B cell (primary cell): ENCODE measurements around the gene NEUROD2. TPM values are rescaled to one million over a fixed set of nuclear protein-coding genes. Genes with fewer than 3 reads are reported as not detected.

Source experiments
- ATAC-seq: fragments of 200-7000 bp; cut with Tn5 transposase; one replicate; pipeline ENCODE4 v1.10.0; 2021; ENCODE audit warnings: low read depth, mild to moderate bottlenecking, moderate number of reproducible peaks, moderate library complexity
- CTCF ChIA-PET: fragments of 350-600 bp; sonication (Branson Sonifier 250); formaldehyde crosslinking; loops from one replicate; lab custom pipeline; 2021; ENCODE audit warnings: antibody characterized with exemption, inconsistent platforms; lab: Charles Lee
- POLR2A ChIA-PET: fragments of 350-600 bp; sonication (Branson Sonifier 250); formaldehyde crosslinking; loops from one replicate; lab custom pipeline; 2021; ENCODE audit warnings: antibody characterized with exemption; lab: Charles Lee
- DNase-seq: peaks from one replicate; pipeline ENCODE4 v3.0.0; 2013
- H2AFZ ChIP-seq: 2 replicates; pipeline ENCODE4 v1.6.1; 2012; ENCODE audit warnings: mild to moderate bottlenecking, low read depth, low read length; ENCODE audit not compliant: insufficient read depth, poor library complexity, severe bottlenecking
- H3K27ac ChIP-seq, 2 donors: 1 replicate in 1 of 2; 2 replicates in 1 of 2; pipeline ENCODE4 v1.5.1; 2012 to 2013; ENCODE audit warnings: low read length in 2 of 2, mild to moderate bottlenecking in 2 of 2, moderate library complexity in 1 of 2
- H3K27me3 ChIP-seq, 4 experiments: fragments of 200-600 bp in 1 of 4; sonication (generic) in 1 of 4; replicated peaks in 1 of 4; 1 replicate in 2 of 4; 2 replicates in 2 of 4; pipeline versions ENCODE4 v1.6.1 to v1.7.0; 2013 to 2016; ENCODE audit warnings: low read length in 3 of 4, mild to moderate bottlenecking in 2 of 4, mixed read lengths in 1 of 4, moderate library complexity in 1 of 4; ENCODE audit not compliant: insufficient read depth in 4 of 4, control insufficient read depth in 3 of 4; ENCODE audit errors: control extremely low read depth in 1 of 4
- H3K36me3 ChIP-seq, 2 experiments: replicated peaks in 1 of 2; 1 replicate in 1 of 2; 2 replicates in 1 of 2; pipeline versions ENCODE4 v1.6.1 to v1.7.1; 2013; ENCODE audit warnings: low read length in 1 of 2; ENCODE audit not compliant: insufficient read depth in 2 of 2, control insufficient read depth in 1 of 2; ENCODE audit errors: control extremely low read depth in 1 of 2, extremely low read depth in 1 of 2
- H3K4me1 ChIP-seq, 2 donors: fragments of 200-600 bp in 1 of 2; sonication (generic) in 1 of 2; 1 replicate in 1 of 2; 2 replicates in 1 of 2; pipeline versions ENCODE4 v1.5.1 to v1.6.1; 2013 to 2017; ENCODE audit warnings: low read length in 2 of 2; ENCODE audit not compliant: control insufficient read depth in 2 of 2, insufficient read depth in 2 of 2
- H3K4me2 ChIP-seq: replicated peaks from 2 replicates; pipeline ENCODE3; 2012; ENCODE audit warnings: mild to moderate bottlenecking, low read depth, low read length; ENCODE audit not compliant: poor library complexity, severe bottlenecking
- H3K4me3 ChIP-seq, 5 experiments: fragments of 200-600 bp in 1 of 5; sonication (generic) in 1 of 5; 1 replicate in 3 of 5; 2 replicates in 2 of 5; pipeline versions ENCODE4 v1.5.1 to v1.7.0; 2011 to 2016; ENCODE audit warnings: low read length in 4 of 5, mild to moderate bottlenecking in 4 of 5, low read depth in 2 of 5, control low read depth in 1 of 5, moderate library complexity in 1 of 5; ENCODE audit not compliant: insufficient read depth in 1 of 5; ENCODE audit errors: control extremely low read depth in 1 of 5, extremely low read depth in 1 of 5
- H3K79me2 ChIP-seq: fragments of 200-600 bp; sonication (generic); one replicate; pipeline ENCODE4 v1.6.0; 2016; ENCODE audit warnings: low read length; ENCODE audit not compliant: control insufficient read depth, insufficient read depth
- H3K9ac ChIP-seq: fragments of 200-600 bp; sonication (generic); 2 replicates; pipeline ENCODE4 v1.6.1; 2017; ENCODE audit warnings: mild to moderate bottlenecking, low read length, moderate library complexity
- H3K9me3 ChIP-seq, 3 donors: one replicate each; pipeline versions ENCODE4 v1.6.1 to v1.7.1; 2013; ENCODE audit warnings: low read length in 2 of 3; ENCODE audit not compliant: control insufficient read depth in 2 of 3, insufficient read depth in 1 of 3; ENCODE audit errors: control extremely low read depth in 1 of 3
- H4K20me1 ChIP-seq: 2 replicates; pipeline ENCODE4 v1.6.0; 2012; ENCODE audit warnings: mild to moderate bottlenecking, low read length; ENCODE audit not compliant: insufficient read depth, control insufficient read depth, poor library complexity, severe bottlenecking
- H3K27ac Mint-ChIP-seq: one replicate; pipeline ENCODE4 v1.8.0; 2021; ENCODE audit warnings: mixed read lengths
- H3K27me3 Mint-ChIP-seq: one replicate; pipeline ENCODE4 v1.8.0; 2021; ENCODE audit warnings: mixed read lengths
- H3K4me1 Mint-ChIP-seq: one replicate; pipeline ENCODE4 v1.8.0; 2021; ENCODE audit warnings: mixed read lengths
- H3K4me3 Mint-ChIP-seq: one replicate; pipeline ENCODE4 v1.8.0; 2021; ENCODE audit warnings: mixed read lengths
- H3K9me3 Mint-ChIP-seq: one replicate; pipeline ENCODE4 v1.8.0; 2022; ENCODE audit warnings: mixed read lengths; ENCODE audit not compliant: insufficient read depth
- EZH2 ChIP-seq: IDR thresholded peaks from 2 replicates; pipeline ENCODE4 v1.6.1; 2012; ENCODE audit warnings: borderline replicate concordance, low read depth, mild to moderate bottlenecking, moderate library complexity, low read length; ENCODE audit not compliant: insufficient read depth, poor library complexity, severe bottlenecking
- WGBS: methylation state at CpG from one replicate; pipeline ENCODE4 v1.1.5; 2013; ENCODE audit warnings: missing lambda C conversion rate; ENCODE audit not compliant: insufficient coverage; 5-methylcytosine and 5-hydroxymethylcytosine counted together
- intact Hi-C: fragments of 100-400 bp; cut with micrococcal nuclease; formaldehyde crosslinking; loops from one replicate; pipeline ENCODE4 v1.10.0; 2022
- polyA plus RNA-seq: library from polyadenylated mRNA; depleted of rRNA; stranded (reverse); fragments of >200 nt; gene quantifications from 2 replicates; pipeline ENCODE4 v1.2.3, GENCODE V29; 2012
- total RNA-seq, 2 donors: library from RNA; stranded (reverse); fragments of 120-200 nt in 1 of 2; gene quantifications; 1 replicate in 1 of 2; 2 replicates in 1 of 2; pipeline versions ENCODE4 v1.2.3 to v1.2.4, GENCODE V29; 2013 to 2022
- TF ChIP-seq, protein P1 (sequence below): fragments of 200-600 bp; IDR thresholded peaks from one replicate; pipeline ENCODE4 v1.8.0; 2022; ENCODE audit warnings: antibody characterized with exemption, mild to moderate bottlenecking

Gene NEUROD2
- total and polyA plus RNA-seq, 2 donors (not counting 1 experiment from before 2014, with no cell fraction given): 0.04 TPM; not detected in 1

DNA sequence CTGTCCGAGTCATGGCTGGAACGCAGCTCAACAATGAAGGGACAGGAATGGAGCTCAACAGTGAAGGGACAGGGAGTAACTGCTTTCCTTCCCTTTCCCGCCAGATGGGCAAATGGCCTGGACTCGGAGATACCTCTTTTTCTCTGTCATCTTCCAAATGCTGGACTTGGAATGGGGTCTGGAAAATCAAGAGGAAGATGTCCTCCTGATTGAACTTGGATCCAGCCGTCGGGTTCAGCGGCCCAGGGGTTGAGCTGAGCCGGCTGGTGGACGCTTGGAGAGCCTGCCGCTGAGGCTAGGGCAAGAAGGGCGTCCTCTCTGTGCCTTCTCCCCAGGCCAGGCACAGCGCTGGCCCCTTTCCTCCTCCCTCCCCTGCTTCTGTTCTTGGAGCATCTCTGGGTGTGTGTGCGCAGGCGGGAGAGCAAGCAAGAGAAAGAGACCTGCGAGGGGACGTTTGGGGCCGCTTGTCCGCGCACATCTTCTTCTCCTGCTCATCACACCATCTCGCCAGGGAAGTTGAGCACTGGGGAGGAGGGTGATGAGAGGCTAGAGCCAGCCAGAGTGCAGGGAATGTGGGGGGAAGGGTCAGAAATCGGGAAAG lies 6.6 kb downstream of the NEUROD2 start:
- WGBS: 13% methylated on average over 12 of the region's 21 CpGs
- H3K4me3 Mint-ChIP-seq: no peak overlapping the region
- peaks cover 47% of the 10 kb centered on the region for H3K4me1 Mint-ChIP-seq
- H3K36me3 ChIP-seq: no peaks in the 10 kb centered on the region
- H3K9me3 ChIP-seq: peaks cover 0 to 54% (median 0%) of the 10 kb centered on the region in 3 donors
- TF ChIP-seq EZH2: no peak
- TF ChIP-seq, protein P1, sequence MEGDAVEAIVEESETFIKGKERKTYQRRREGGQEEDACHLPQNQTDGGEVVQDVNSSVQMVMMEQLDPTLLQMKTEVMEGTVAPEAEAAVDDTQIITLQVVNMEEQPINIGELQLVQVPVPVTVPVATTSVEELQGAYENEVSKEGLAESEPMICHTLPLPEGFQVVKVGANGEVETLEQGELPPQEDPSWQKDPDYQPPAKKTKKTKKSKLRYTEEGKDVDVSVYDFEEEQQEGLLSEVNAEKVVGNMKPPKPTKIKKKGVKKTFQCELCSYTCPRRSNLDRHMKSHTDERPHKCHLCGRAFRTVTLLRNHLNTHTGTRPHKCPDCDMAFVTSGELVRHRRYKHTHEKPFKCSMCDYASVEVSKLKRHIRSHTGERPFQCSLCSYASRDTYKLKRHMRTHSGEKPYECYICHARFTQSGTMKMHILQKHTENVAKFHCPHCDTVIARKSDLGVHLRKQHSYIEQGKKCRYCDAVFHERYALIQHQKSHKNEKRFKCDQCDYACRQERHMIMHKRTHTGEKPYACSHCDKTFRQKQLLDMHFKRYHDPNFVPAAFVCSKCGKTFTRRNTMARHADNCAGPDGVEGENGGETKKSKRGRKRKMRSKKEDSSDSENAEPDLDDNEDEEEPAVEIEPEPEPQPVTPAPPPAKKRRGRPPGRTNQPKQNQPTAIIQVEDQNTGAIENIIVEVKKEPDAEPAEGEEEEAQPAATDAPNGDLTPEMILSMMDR: no peak
- ATAC-seq (no peak), DNase-seq (peak; percentile 35)
- no peak overlapping the region for H3K27ac ChIP-seq
- no peaks in the 10 kb centered on the region for H3K79me2 ChIP-seq
- H3K4me2 ChIP-seq: no peak overlapping the region
- ChIA-PET POLR2A (interaction anchor here (0.5 kb wide), 1 partner anchor 9 kb away, joined by 4 read pairs; no protein-coding TSS in a partner anchor), CTCF (interaction anchor here (0.8 to 1.8 kb wide), 3 partner anchors 21 to 34 kb away, joined by 3 to 5 read pairs (median 4); no protein-coding TSS in a partner anchor)
- H2AFZ ChIP-seq: no peak overlapping the region
- H3K9me3 Mint-ChIP-seq: no peaks in the 10 kb centered on the region
- H3K27me3 ChIP-seq: peaks cover 0 to 96% (median 72%) of the 10 kb centered on the region in 4 experiments
- H3K27me3 Mint-ChIP-seq: peaks cover 68% of the 10 kb centered on the region
- H3K4me1 ChIP-seq: peaks cover 54 to 60% of the 10 kb centered on the region in 2 donors
- H3K9ac ChIP-seq: no peak overlapping the region
- H3K27ac Mint-ChIP-seq: no peak overlapping the region
- no peaks in the 10 kb centered on the region for H4K20me1 ChIP-seq
- H3K4me3 ChIP-seq: no peak overlapping the region
- intact Hi-C loops: no loop called here

DNA sequence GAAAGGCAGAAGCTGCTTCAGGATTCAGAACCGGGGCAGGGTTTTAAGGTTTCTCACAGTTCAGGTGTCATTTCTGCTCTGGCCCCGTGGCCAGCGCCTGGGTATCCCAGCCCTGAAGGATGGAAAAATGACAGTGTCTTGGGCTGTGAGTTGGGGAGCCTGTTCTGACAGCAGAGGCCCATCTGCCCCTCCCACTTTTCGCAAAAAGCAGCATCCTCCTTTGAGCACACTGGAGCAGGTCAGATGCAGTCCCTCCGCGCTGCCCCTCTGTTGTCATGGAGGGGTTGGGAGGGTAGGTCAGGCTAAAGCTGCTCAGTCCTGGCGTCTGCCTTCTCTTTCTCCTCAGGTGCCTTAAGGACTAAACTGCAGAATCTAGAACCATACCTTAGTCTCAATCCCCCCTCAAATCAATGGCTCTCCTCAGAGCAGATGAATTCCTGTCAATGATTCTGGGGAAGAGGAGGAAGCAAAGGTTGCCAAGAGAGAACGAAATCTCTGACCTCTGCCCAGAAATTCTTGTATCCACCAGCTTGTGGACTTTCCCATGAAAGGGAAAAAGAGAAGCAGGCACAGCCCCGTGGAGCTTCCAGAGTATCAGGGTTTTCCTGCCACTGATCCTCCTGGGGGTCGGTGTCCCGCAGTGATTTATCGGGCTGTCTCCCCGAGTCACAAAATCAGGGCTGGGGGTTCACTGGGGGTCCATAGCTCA lies 7.3 kb downstream of the NEUROD2 start:
- peaks cover 74% of the 10 kb centered on the region for H3K27me3 Mint-ChIP-seq
- Histone ChIP-seq H3K4me3 (no peak overlapping the region), H2AFZ (no peak overlapping the region), H3K4me1 (peaks cover 48 to 57% of the 10 kb centered on the region in 2 donors), H4K20me1 (no peaks in the 10 kb centered on the region), H3K9ac (no peak overlapping the region), H3K27me3 (peaks cover 0 to 97% (median 74%) of the 10 kb centered on the region in 4 experiments), H3K79me2 (no peaks in the 10 kb centered on the region), H3K4me2 (no peak overlapping the region), H3K36me3 (no peaks in the 10 kb centered on the region), H3K9me3 (peaks cover 0 to 50% (median 0%) of the 10 kb centered on the region in 3 donors), H3K27ac (no peak overlapping the region)
- H3K9me3 Mint-ChIP-seq: no peaks in the 10 kb centered on the region
- H3K4me1 Mint-ChIP-seq: peaks cover 46% of the 10 kb centered on the region
- 2% methylated on average over 9 of the region's 13 CpGs for whole genome bisulfite sequencing
- peak; percentile 40 for DNase-seq
- no peak for ATAC-seq
- CTCF ChIA-PET: interaction anchor here (1.1 to 1.8 kb wide), 3 partner anchors 21 to 34 kb away, joined by 3 to 5 read pairs (median 3); no protein-coding TSS in a partner anchor
- no peak overlapping the region for H3K27ac Mint-ChIP-seq
- intact Hi-C loops: no loop called here
- peak overlapping the region; percentile 10 for H3K4me3 Mint-ChIP-seq
- TF ChIP-seq EZH2: peak; percentile 37
- TF ChIP-seq, protein P1: no peak
- POLR2A ChIA-PET: no interaction called here
